Duodenal mucosa (tissue), 2 donors: ENCODE results near the gene DCLRE1C.
"Not testable (repeated sequence)": the region's sequence is repeated elsewhere in the genome, so short reads cannot be mapped to it uniquely, and the experiment has no call there.

Experiments used
- H3K27ac ChIP-seq: one replicate; pipeline ENCODE4 v1.7.0; 2013; ENCODE audit warnings: low read depth, low read length
- H3K27me3 ChIP-seq, 2 donors: one replicate each; pipeline ENCODE4 v1.7.0; 2013; ENCODE audit warnings: low read length in 2 of 2, control low read depth in 1 of 2; ENCODE audit not compliant: insufficient read depth in 2 of 2, control insufficient read depth in 1 of 2
- H3K36me3 ChIP-seq, 2 donors: one replicate each; pipeline ENCODE4 v1.7.0; 2013; ENCODE audit warnings: low read length in 2 of 2, control low read depth in 1 of 2; ENCODE audit not compliant: insufficient read depth in 2 of 2, control insufficient read depth in 1 of 2
- H3K4me1 ChIP-seq, 2 donors: one replicate each; pipeline ENCODE4 v1.7.0; 2013; ENCODE audit warnings: low read length in 2 of 2, control low read depth in 1 of 2; ENCODE audit not compliant: insufficient read depth in 2 of 2, control insufficient read depth in 1 of 2
- H3K4me3 ChIP-seq, 2 donors: one replicate each; pipeline ENCODE4 v1.7.0; 2013; ENCODE audit warnings: low read length in 2 of 2, low read depth in 1 of 2
- H3K9ac ChIP-seq, 2 donors: one replicate each; pipeline ENCODE4 v1.7.0; 2013; ENCODE audit warnings: low read length in 2 of 2, low read depth in 1 of 2
- H3K9me3 ChIP-seq, 2 donors: one replicate each; pipeline ENCODE4 v1.7.0; 2013; ENCODE audit warnings: low read length in 2 of 2, control low read depth in 1 of 2; ENCODE audit not compliant: control insufficient read depth in 1 of 2

The DCLRE1C gene

GRCh38 chr10:14942950-14943338, 11.0 kb downstream of the DCLRE1C start:
- H3K36me3 ChIP-seq = peaks cover 14 to 43% of the 10 kb centered on the region in 2 donors

GRCh38 chr10:14942147-14942949, 11.5 kb downstream of the DCLRE1C start:
- H3K27ac ChIP-seq = not testable (repeated sequence)
- H3K36me3 ChIP-seq = peaks cover 11 to 37% of the 10 kb centered on the region in 2 donors

More at GRCh38 chr10:14942950-14943338, 11.0 kb downstream of the DCLRE1C start:
- H3K27me3 ChIP-seq, H3K9me3 ChIP-seq, H3K9ac ChIP-seq, H3K27ac ChIP-seq, H3K4me3 ChIP-seq, H3K4me1 ChIP-seq: not testable (repeated sequence)

GRCh38 chr10:14938971-14939370, 14.9 kb downstream of the DCLRE1C start:
- H3K27ac ChIP-seq, H3K9me3 ChIP-seq, H3K27me3 ChIP-seq, H3K4me3 ChIP-seq, H3K9ac ChIP-seq, H3K4me1 ChIP-seq: not testable (repeated sequence)
- H3K36me3 ChIP-seq = peaks cover 0 to 30% of the 10 kb centered on the region in 2 donors

More at GRCh38 chr10:14942147-14942949, 11.5 kb downstream of the DCLRE1C start:
- not testable (repeated sequence) for H3K9me3 ChIP-seq, H3K27me3 ChIP-seq, H3K9ac ChIP-seq, H3K4me3 ChIP-seq, H3K4me1 ChIP-seq

- Histone ChIP-seq H3K36me3 (peaks cover 0 to 44% of the 10 kb centered on the region in 2 donors), H3K4me3 (no peak overlapping the region)
Measured at GRCh38 chr10:14936584-14936983, 17.3 kb downstream of the DCLRE1C start.

GRCh38 chr10:14930610-14931009, 23.3 kb downstream of the DCLRE1C start:
- no peak overlapping the region for H3K9ac ChIP-seq
- no peaks in the 10 kb centered on the region for H3K27me3 ChIP-seq
- H3K4me1 ChIP-seq = no peaks in the 10 kb centered on the region
- H3K4me3 ChIP-seq = no peak overlapping the region
- H3K9me3 ChIP-seq = no peaks in the 10 kb centered on the region
- H3K27ac ChIP-seq = no peak overlapping the region
- peaks cover 13 to 80% of the 10 kb centered on the region in 2 donors for H3K36me3 ChIP-seq

More at GRCh38 chr10:14936584-14936983, 17.3 kb downstream of the DCLRE1C start:
- H3K9ac ChIP-seq = no peak overlapping the region
- H3K4me1 ChIP-seq = no peaks in the 10 kb centered on the region
- no peaks in the 10 kb centered on the region for H3K27me3 ChIP-seq
- no peaks in the 10 kb centered on the region for H3K9me3 ChIP-seq
- no peak overlapping the region for H3K27ac ChIP-seq

- no peaks in the 10 kb centered on the region for H3K4me1 ChIP-seq
- H3K9me3 ChIP-seq = no peaks in the 10 kb centered on the region
- peaks cover 31 to 72% of the 10 kb centered on the region in 2 donors for H3K36me3 ChIP-seq
- H3K4me3 ChIP-seq = no peak overlapping the region
- no peak overlapping the region for H3K27ac ChIP-seq
- H3K9ac ChIP-seq = no peak overlapping the region
- no peaks in the 10 kb centered on the region for H3K27me3 ChIP-seq
Measured at GRCh38 chr10:14926722-14927416, 27.0 kb downstream of the DCLRE1C start.

GRCh38 chr10:14926061-14926470, 27.8 kb downstream of the DCLRE1C start:
- Histone ChIP-seq H3K27me3 (no peaks in the 10 kb centered on the region), H3K9me3 (no peaks in the 10 kb centered on the region), H3K4me3 (no peak overlapping the region), H3K36me3 (peaks cover 37 to 72% of the 10 kb centered on the region in 2 donors), H3K27ac (no peak overlapping the region), H3K9ac (no peak overlapping the region), H3K4me1 (no peaks in the 10 kb centered on the region)

GRCh38 chr10:14925268-14925667, 28.6 kb downstream of the DCLRE1C start:
- Histone ChIP-seq H3K36me3 (peaks cover 36 to 71% of the 10 kb centered on the region in 2 donors), H3K27me3 (no peaks in the 10 kb centered on the region), H3K4me1 (no peaks in the 10 kb centered on the region), H3K4me3 (no peak overlapping the region), H3K27ac (no peak overlapping the region), H3K9me3 (no peaks in the 10 kb centered on the region), H3K9ac (no peak overlapping the region)

- H3K9me3 ChIP-seq = no peaks in the 10 kb centered on the region
- no peaks in the 10 kb centered on the region for H3K27me3 ChIP-seq
- H3K9ac ChIP-seq = no peak overlapping the region
- H3K36me3 ChIP-seq = peaks cover 46 to 77% of the 10 kb centered on the region in 2 donors
- no peak overlapping the region for H3K27ac ChIP-seq
- H3K4me3 ChIP-seq = no peak overlapping the region
- H3K4me1 ChIP-seq = no peaks in the 10 kb centered on the region
Measured at GRCh38 chr10:14924013-14924412, 29.9 kb downstream of the DCLRE1C start.

GRCh38 chr10:14918964-14919363, 34.9 kb downstream of the DCLRE1C start:
- no peaks in the 10 kb centered on the region for H3K4me1 ChIP-seq
- no peak overlapping the region for H3K4me3 ChIP-seq
- peaks cover 12 to 19% of the 10 kb centered on the region in 2 donors for H3K9me3 ChIP-seq
- H3K9ac ChIP-seq = no peak overlapping the region
- no peak overlapping the region for H3K27ac ChIP-seq
- peaks cover 53 to 83% of the 10 kb centered on the region in 2 donors for H3K36me3 ChIP-seq
- no peaks in the 10 kb centered on the region for H3K27me3 ChIP-seq
